ENCODE results near the gene TFDP1.

DNA sequence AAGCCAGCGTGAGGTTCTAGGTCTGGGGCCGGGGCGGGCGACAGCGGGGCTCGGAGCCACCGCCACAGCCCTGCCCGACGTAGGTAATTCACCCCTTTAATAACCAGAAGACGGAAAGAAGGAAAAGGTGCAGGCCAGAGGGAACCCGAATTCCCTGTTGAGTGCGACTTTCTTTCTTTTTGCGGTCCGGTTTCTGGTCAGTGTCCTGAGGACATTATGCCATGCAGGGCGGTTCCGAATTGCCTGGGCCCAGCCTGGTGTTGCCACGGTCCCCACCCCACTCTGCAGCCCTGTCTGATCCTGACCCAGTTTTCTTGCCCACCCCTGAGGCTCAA, 18.4 kb upstream of the TFDP1 start:
- TF ChIP-seq POLR2AphosphoS5 (IDR thresholded peaks at IDR 0.05; ENCODE audit: borderline replicate concordance, low read depth, low read length) (no peak), FOXP2 (optimal IDR thresholded peaks at IDR 0.05; ENCODE audit: control extremely low read depth, extremely low read length, insufficient read depth) (no peak)
